ENCODE results near the gene TBC1D13.

Gene TBC1D13

DNA sequence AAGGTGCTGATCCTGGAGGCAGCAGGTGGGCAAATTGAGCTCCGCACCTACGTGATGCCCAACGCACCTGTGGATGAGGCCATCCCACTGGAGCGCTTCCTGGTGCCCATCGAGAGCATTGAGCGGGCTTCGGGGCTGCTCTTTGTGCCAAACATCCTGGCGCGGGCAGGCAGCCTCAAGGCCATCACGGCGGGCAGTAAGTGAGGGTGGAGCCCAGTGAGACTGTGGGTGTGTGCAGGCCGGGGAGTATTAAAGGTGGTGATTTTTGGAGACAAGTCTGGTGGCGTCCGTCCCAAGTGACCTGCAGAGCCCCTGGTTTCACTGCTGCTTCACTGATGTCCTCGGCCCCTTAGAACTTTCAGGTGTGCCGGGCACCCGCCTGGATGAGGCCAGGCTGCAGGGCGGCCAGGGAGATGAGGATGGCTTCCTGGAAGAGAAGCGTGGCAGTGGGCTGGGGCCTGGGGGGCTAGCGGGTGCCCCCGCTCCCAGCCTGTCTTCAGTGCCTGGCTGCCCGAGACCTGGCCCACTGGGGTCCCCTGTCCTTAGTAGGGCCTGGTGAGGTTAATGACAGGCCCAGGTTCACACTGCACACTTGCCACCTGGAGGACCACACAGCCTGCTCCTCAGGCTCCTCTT, 35.5 kb downstream of the TBC1D13 start:
- DNase-seq (ENCODE audit: low read depth in 1 of 2, low spot score in 1 of 2), result no peak
- Histone ChIP-seq H3K27ac (replicated peaks) (no peak overlapping the region), H3K27me3 (ENCODE audit: insufficient read depth, poor library complexity, severe bottlenecking) (no peaks in the 10 kb centered on the region), H3K4me3 (replicated peaks; ENCODE audit: insufficient read depth, low read length) (no peak overlapping the region)
- TF ChIP-seq, protein P1, sequence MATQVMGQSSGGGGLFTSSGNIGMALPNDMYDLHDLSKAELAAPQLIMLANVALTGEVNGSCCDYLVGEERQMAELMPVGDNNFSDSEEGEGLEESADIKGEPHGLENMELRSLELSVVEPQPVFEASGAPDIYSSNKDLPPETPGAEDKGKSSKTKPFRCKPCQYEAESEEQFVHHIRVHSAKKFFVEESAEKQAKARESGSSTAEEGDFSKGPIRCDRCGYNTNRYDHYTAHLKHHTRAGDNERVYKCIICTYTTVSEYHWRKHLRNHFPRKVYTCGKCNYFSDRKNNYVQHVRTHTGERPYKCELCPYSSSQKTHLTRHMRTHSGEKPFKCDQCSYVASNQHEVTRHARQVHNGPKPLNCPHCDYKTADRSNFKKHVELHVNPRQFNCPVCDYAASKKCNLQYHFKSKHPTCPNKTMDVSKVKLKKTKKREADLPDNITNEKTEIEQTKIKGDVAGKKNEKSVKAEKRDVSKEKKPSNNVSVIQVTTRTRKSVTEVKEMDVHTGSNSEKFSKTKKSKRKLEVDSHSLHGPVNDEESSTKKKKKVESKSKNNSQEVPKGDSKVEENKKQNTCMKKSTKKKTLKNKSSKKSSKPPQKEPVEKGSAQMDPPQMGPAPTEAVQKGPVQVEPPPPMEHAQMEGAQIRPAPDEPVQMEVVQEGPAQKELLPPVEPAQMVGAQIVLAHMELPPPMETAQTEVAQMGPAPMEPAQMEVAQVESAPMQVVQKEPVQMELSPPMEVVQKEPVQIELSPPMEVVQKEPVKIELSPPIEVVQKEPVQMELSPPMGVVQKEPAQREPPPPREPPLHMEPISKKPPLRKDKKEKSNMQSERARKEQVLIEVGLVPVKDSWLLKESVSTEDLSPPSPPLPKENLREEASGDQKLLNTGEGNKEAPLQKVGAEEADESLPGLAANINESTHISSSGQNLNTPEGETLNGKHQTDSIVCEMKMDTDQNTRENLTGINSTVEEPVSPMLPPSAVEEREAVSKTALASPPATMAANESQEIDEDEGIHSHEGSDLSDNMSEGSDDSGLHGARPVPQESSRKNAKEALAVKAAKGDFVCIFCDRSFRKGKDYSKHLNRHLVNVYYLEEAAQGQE (IDR thresholded peaks at IDR 0.05; ENCODE audit: insufficient replicate concordance, low read depth), result no peak
- TF ChIP-seq GABPA (IDR thresholded peaks at IDR 0.05; ENCODE audit: low read depth) (no peak), POLR2AphosphoS5 (IDR thresholded peaks at IDR 0.05; ENCODE audit: low read depth) (no peak)
- TF ChIP-seq, protein P2, sequence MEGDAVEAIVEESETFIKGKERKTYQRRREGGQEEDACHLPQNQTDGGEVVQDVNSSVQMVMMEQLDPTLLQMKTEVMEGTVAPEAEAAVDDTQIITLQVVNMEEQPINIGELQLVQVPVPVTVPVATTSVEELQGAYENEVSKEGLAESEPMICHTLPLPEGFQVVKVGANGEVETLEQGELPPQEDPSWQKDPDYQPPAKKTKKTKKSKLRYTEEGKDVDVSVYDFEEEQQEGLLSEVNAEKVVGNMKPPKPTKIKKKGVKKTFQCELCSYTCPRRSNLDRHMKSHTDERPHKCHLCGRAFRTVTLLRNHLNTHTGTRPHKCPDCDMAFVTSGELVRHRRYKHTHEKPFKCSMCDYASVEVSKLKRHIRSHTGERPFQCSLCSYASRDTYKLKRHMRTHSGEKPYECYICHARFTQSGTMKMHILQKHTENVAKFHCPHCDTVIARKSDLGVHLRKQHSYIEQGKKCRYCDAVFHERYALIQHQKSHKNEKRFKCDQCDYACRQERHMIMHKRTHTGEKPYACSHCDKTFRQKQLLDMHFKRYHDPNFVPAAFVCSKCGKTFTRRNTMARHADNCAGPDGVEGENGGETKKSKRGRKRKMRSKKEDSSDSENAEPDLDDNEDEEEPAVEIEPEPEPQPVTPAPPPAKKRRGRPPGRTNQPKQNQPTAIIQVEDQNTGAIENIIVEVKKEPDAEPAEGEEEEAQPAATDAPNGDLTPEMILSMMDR (IDR thresholded peaks at IDR 0.05; ENCODE audit: insufficient read depth, low read length), result no peak

DNA sequence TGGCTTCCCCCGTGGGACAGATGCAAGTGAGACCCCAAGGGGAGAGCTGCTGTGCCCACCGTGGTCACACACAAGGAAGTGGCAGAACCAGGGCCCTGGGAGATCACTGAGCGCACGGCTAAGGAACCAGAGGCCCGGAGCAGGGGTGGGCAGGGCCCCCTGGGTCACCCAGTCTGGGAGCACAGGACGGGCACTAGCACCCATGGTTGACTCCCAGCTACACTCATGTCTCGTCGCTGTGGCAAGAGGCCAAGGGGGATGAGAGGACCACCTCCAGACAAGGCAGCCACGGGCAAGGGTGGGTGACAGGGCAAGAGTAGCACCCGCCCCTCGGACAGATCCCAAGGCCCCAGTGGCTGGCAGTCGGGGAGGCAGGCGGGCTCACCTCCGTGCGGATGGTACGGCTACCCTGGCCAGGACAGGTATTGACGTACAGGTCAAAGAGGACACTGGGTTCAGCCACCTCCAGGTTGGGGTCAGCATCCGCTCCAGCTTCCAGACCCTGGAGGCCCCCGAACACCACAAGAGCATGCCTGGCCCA, 36.4 kb downstream of the TBC1D13 start:
- Histone ChIP-seq H3K27me3 (ENCODE audit: insufficient read depth, poor library complexity, severe bottlenecking) (no peaks in the 10 kb centered on the region), H3K4me3 (replicated peaks; ENCODE audit: insufficient read depth, low read length) (no peak overlapping the region), H3K27ac (replicated peaks) (no peak overlapping the region)
- no peak for DNase-seq (ENCODE audit: low read depth in 1 of 2, low spot score in 1 of 2)
- TF ChIP-seq, protein P2 (IDR thresholded peaks at IDR 0.05; ENCODE audit: insufficient read depth, low read length), result no peak
- TF ChIP-seq SPI1 (IDR thresholded peaks at IDR 0.05; ENCODE audit: borderline replicate concordance, low read depth) (no peak), POLR2AphosphoS5 (IDR thresholded peaks at IDR 0.05; ENCODE audit: low read depth) (no peak)

DNA sequence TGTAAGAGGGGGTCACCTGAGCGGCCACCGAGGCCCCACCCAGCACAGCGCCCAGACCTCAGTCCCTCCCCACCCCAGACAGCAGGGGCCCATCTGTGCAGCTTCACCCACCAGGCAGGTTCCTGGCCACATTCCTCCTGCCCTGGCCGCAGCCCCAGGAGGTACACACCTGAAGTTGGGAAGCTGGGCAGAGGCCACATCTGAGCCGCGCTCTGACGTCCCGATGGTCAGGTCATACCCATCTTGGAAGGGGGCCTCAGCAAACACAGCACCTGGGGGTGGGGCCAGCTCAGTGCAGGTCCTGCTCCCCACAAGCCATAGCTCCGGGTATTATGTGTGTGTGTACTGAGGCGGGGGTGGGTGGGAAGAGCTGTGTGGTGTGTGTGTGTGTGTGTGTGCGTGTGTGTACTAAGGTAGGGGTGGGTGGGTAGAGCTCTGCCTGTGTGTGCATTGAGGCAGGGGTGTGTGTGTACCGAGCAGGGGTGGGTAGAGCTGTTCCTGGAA, 36.9 kb downstream of the TBC1D13 start:
- no peak for DNase-seq (ENCODE audit: low read depth in 1 of 2, low spot score in 1 of 2)
- Histone ChIP-seq H3K4me3 (replicated peaks; ENCODE audit: insufficient read depth, low read length) (no peak overlapping the region), H3K27me3 (ENCODE audit: insufficient read depth, poor library complexity, severe bottlenecking) (no peaks in the 10 kb centered on the region), H3K27ac (replicated peaks) (no peak overlapping the region)
- TF ChIP-seq SPI1 (IDR thresholded peaks at IDR 0.05; ENCODE audit: borderline replicate concordance, low read depth) (no peak), POLR2AphosphoS5 (IDR thresholded peaks at IDR 0.05; ENCODE audit: low read depth) (no peak), GABPA (IDR thresholded peaks at IDR 0.05; ENCODE audit: low read depth) (no peak)
- TF ChIP-seq, protein P2 (IDR thresholded peaks at IDR 0.05; ENCODE audit: insufficient read depth, low read length), result no peak
- TF ChIP-seq, protein P1 (IDR thresholded peaks at IDR 0.05; ENCODE audit: insufficient replicate concordance, low read depth), result no peak
